ENCODE data around the gene KNCN.

- no peak for TF ChIP-seq TAF1 (IDR thresholded peaks at IDR 0.05; ENCODE audit: borderline replicate concordance, insufficient read depth, low read length)
- no peak for TF ChIP-seq POLR2AphosphoS5 (IDR thresholded peaks at IDR 0.05; ENCODE audit: low read depth, low read length)
- TF ChIP-seq SIN3A (IDR thresholded peaks at IDR 0.05; ENCODE audit: borderline replicate concordance, insufficient read depth, low read length), result no peak
Observed at GRCh38 chr1:46537651-46538050, 13.8 kb downstream of the KNCN start.
